ENCODE data around the gene NETO1. TPM values are rescaled to one million over a fixed set of nuclear protein-coding genes. Genes with fewer than 3 reads are reported as not detected.
A peak's percentile ranks its signal among the peaks of the same experiment; 100 is the strongest.

Gene NETO1, protein sequence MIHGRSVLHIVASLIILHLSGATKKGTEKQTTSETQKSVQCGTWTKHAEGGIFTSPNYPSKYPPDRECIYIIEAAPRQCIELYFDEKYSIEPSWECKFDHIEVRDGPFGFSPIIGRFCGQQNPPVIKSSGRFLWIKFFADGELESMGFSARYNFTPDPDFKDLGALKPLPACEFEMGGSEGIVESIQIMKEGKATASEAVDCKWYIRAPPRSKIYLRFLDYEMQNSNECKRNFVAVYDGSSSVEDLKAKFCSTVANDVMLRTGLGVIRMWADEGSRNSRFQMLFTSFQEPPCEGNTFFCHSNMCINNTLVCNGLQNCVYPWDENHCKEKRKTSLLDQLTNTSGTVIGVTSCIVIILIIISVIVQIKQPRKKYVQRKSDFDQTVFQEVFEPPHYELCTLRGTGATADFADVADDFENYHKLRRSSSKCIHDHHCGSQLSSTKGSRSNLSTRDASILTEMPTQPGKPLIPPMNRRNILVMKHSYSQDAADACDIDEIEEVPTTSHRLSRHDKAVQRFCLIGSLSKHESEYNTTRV
- polyA plus RNA-seq (2011; rRNA removed), result 0.43 and 0.55 TPM in 2 replicates
- 0.52 and 0.83 TPM in 2 replicates for polyA minus RNA-seq (2011; rRNA and poly(A)+ RNA removed)

GRCh38 chr18:72867746-72868584 is at the start of gene NETO1:
Gene NETO1 (minus strand): TSS chr18:72867987. CDS start chr18:72867291, 696 bp downstream.
- DNase-seq (ENCODE audit: low read depth, low spot score), result no peak
- Histone ChIP-seq H3K4me3 (ENCODE audit: low read depth, low read length) (peak within 1 kb of the TSS; percentile 48), H3K27me3 (ENCODE audit: control insufficient read depth, insufficient read depth, low read length) (peaks cover 33% of the 10 kb centered on the region), H3K27ac (ENCODE audit: low read depth, low read length) (no peak within 1 kb of the TSS), H3K9me3 (ENCODE audit: control insufficient read depth, insufficient read depth, low read length) (peaks cover 4% of the 10 kb centered on the region; the same call in 1 of the 2 replicates)
- ChIA-PET POLR2A (no interaction called here), CTCF (no interaction called here)
- TF ChIP-seq, protein P1, sequence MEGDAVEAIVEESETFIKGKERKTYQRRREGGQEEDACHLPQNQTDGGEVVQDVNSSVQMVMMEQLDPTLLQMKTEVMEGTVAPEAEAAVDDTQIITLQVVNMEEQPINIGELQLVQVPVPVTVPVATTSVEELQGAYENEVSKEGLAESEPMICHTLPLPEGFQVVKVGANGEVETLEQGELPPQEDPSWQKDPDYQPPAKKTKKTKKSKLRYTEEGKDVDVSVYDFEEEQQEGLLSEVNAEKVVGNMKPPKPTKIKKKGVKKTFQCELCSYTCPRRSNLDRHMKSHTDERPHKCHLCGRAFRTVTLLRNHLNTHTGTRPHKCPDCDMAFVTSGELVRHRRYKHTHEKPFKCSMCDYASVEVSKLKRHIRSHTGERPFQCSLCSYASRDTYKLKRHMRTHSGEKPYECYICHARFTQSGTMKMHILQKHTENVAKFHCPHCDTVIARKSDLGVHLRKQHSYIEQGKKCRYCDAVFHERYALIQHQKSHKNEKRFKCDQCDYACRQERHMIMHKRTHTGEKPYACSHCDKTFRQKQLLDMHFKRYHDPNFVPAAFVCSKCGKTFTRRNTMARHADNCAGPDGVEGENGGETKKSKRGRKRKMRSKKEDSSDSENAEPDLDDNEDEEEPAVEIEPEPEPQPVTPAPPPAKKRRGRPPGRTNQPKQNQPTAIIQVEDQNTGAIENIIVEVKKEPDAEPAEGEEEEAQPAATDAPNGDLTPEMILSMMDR (IDR thresholded peaks at IDR 0.05; ENCODE audit: low read depth, low read length), result no peak

- Histone ChIP-seq H3K27me3 (ENCODE audit: control insufficient read depth, insufficient read depth, low read length) (no peaks in the 10 kb centered on the region), H3K27ac (ENCODE audit: low read depth, low read length) (no peak overlapping the region), H3K9me3 (ENCODE audit: control insufficient read depth, insufficient read depth, low read length) (no peaks in the 10 kb centered on the region), H3K4me3 (ENCODE audit: low read depth, low read length) (no peak overlapping the region)
- TF ChIP-seq, protein P1 (IDR thresholded peaks at IDR 0.05; ENCODE audit: low read depth, low read length), result no peak
- no peak for DNase-seq (ENCODE audit: low read depth, low spot score)
- CTCF ChIA-PET, result no interaction called here
- POLR2A ChIA-PET, result no interaction called here
These were observed 42.3 kb upstream of the NETO1 start for GRCh38 chr18:72910045-72910444.

GRCh38 chr18:72908181-72908580 is 40.4 kb upstream of the NETO1 start:
- TF ChIP-seq, protein P1 (IDR thresholded peaks at IDR 0.05; ENCODE audit: low read depth, low read length), result no peak
- CTCF ChIA-PET, result no interaction called here

GRCh38 chr18:72903033-72903432 is 35.2 kb upstream of the NETO1 start:
- TF ChIP-seq, protein P1 (IDR thresholded peaks at IDR 0.05; ENCODE audit: low read depth, low read length), result no peak
- DNase-seq (ENCODE audit: low read depth, low spot score), result no peak
- POLR2A ChIA-PET, result no interaction called here
- H3K27me3 ChIP-seq (ENCODE audit: control insufficient read depth, insufficient read depth, low read length), result no peaks in the 10 kb centered on the region
- no peak overlapping the region for H3K4me3 ChIP-seq (ENCODE audit: low read depth, low read length)
- H3K9me3 ChIP-seq (ENCODE audit: control insufficient read depth, insufficient read depth, low read length), result no peaks in the 10 kb centered on the region
- H3K27ac ChIP-seq (ENCODE audit: low read depth, low read length), result no peak overlapping the region
- CTCF ChIA-PET, result no interaction called here

More at GRCh38 chr18:72908181-72908580, 40.4 kb upstream of the NETO1 start:
- no peak overlapping the region for H3K4me3 ChIP-seq (ENCODE audit: low read depth, low read length)
- DNase-seq (ENCODE audit: low read depth, low spot score), result no peak
- no peaks in the 10 kb centered on the region for H3K9me3 ChIP-seq (ENCODE audit: control insufficient read depth, insufficient read depth, low read length)
- POLR2A ChIA-PET, result no interaction called here
- no peak overlapping the region for H3K27ac ChIP-seq (ENCODE audit: low read depth, low read length)
- H3K27me3 ChIP-seq (ENCODE audit: control insufficient read depth, insufficient read depth, low read length), result no peaks in the 10 kb centered on the region
